K562 (cell line): ENCODE measurements around the gene NPDC1. TPM values are rescaled to one million over a fixed set of nuclear protein-coding genes. Genes with fewer than 3 reads are reported as not detected.

Experiments
- ARID2 ChIP-seq: fragments of 450-650 bp; IDR thresholded peaks from 2 replicates; pipeline ENCODE4 v1.6.1; 2017; ENCODE audit warnings: antibody characterized with exemption, mild to moderate bottlenecking
- CCAR2 ChIP-seq: fragments of 200-400 bp; formaldehyde crosslinking; IDR thresholded peaks from 2 replicates; pipeline ENCODE4 v1.6.1; 2017; ENCODE audit warnings: mild to moderate bottlenecking, low read depth, low read length
- CREB3 ChIP-seq: fragments of 450-650 bp; conservative IDR thresholded peaks from 2 replicates; pipeline ENCODE4 v1.6.1; 2016; ENCODE audit warnings: missing genetic modification characterization, low read depth, mild to moderate bottlenecking, missing compliant biosample characterization, moderate library complexity
- CREM ChIP-seq: IDR thresholded peaks from 2 replicates; pipeline ENCODE4 v1.6.1; 2014; ENCODE audit warnings: antibody characterized with exemption, low read depth
- DACH1 ChIP-seq: fragments of 450-650 bp; IDR thresholded peaks from 2 replicates; pipeline ENCODE4 v1.6.1; 2018; ENCODE audit not compliant: partially characterized antibody
- ILK ChIP-seq: fragments of 450-650 bp; IDR thresholded peaks from 2 replicates; pipeline ENCODE4 v1.6.1; 2016; ENCODE audit warnings: missing genetic modification characterization, low read depth, mild to moderate bottlenecking, missing compliant biosample characterization, moderate library complexity, borderline replicate concordance
- MAZ ChIP-seq, 2 experiments: fragments of 450-650 bp in 1 of 2; sonication (generic) in 1 of 2; formaldehyde crosslinking; IDR thresholded peaks in 1 of 2; conservative IDR thresholded peaks in 1 of 2; 2 replicates each; pipeline versions ENCODE4 v1.4.0 to v1.5.0; 2020; ENCODE audit warnings: mild to moderate bottlenecking in 1 of 2, missing genetic modification reagents in 1 of 2
- RBM22 ChIP-seq: fragments of 200-400 bp; formaldehyde crosslinking; IDR thresholded peaks from 2 replicates; pipeline ENCODE4 v1.6.1; 2018; ENCODE audit warnings: low read length, low read depth; ENCODE audit not compliant: poor library complexity, severe bottlenecking
- RREB1 ChIP-seq: fragments of 250-450 bp; sonication (Bioruptor Pico); IDR thresholded peaks from 2 replicates; pipeline ENCODE4 v1.4.0; 2020
- SFPQ ChIP-seq: fragments of 200-400 bp; formaldehyde crosslinking; IDR thresholded peaks from 2 replicates; pipeline ENCODE4 v1.6.1; 2017; ENCODE audit warnings: mild to moderate bottlenecking, low read depth, low read length, moderate library complexity
- U2AF2 ChIP-seq: fragments of 200-400 bp; formaldehyde crosslinking; optimal IDR thresholded peaks from 2 replicates; pipeline ENCODE3; 2017; ENCODE audit warnings: low read depth, mild to moderate bottlenecking, low read length
- ZBED1 ChIP-seq: IDR thresholded peaks from 2 replicates; pipeline ENCODE4 v1.6.1; 2014
- ZNF280B ChIP-seq: fragments of 250-450 bp; sonication (Bioruptor Pico); IDR thresholded peaks from 2 replicates; pipeline ENCODE4 v1.5.1; 2021; ENCODE audit warnings: mild to moderate bottlenecking
- ZNF561 ChIP-seq: fragments of 450-650 bp; formaldehyde crosslinking; conservative IDR thresholded peaks from 2 replicates; pipeline ENCODE4 v1.4.0; 2020; ENCODE audit warnings: mild to moderate bottlenecking, moderate library complexity
- ZNF644 ChIP-seq: fragments of 200-800 bp; sonication (Bioruptor generic); IDR thresholded peaks from 2 replicates; pipeline ENCODE4 v1.6.1; 2016; ENCODE audit warnings: low read depth, missing genetic modification characterization, missing compliant biosample characterization
- polyA plus RNA-seq, 8 experiments: library from polyadenylated mRNA; depleted of rRNA in 4 of 8; stranded (reverse) in 5 of 8; unstranded in 3 of 8; fragments of >200 nt; fragmentation: Nextera tagmentation in 2 of 8; fragmentation: Illumina TruSeq in 1 of 8; extraction: Ambion mirVana in 2 of 8; extraction: Trizol in 1 of 8; gene quantifications; 2 replicates each; pipeline versions ENCODE4 v1.2.1 to v1.2.3, GENCODE V29; 2011 to 2014; ENCODE audit warnings: inconsistent platforms in 1 of 8, missing spikeins in 1 of 8
- total RNA-seq, 7 experiments: library from RNA; depleted of rRNA in 6 of 7; stranded (reverse); fragments of >200 nt in 6 of 7; fragmentation: Illumina TruSeq in 2 of 7; extraction: Trizol in 2 of 7; gene quantifications; 2 replicates each; pipeline versions ENCODE4 v1.2.1 to v1.2.3, GENCODE V29; 2011 to 2021; ENCODE audit warnings: low replicate concordance in 1 of 7
- TF ChIP-seq, protein P1 (sequence below): fragments of 450-650 bp; IDR thresholded peaks from 2 replicates; pipeline ENCODE4 v1.6.1; 2016; ENCODE audit warnings: borderline replicate concordance

NPDC1 gene
- total and polyA plus RNA-seq, 9 of the 15 experiments (the other 6 are each of a cell fraction or from before 2014, with no cell fraction given), result 0.06 to 2.1 (median 0.53) TPM; not detected in 3

- TF ChIP-seq RREB1, result no peak
- no peak; the same call in 1 of the 2 replicates for TF ChIP-seq CREB3
- TF ChIP-seq CREM, result no peak
- TF ChIP-seq ZNF644 (tag), result no peak
- no peak for TF ChIP-seq DACH1
- no peak for TF ChIP-seq ZBED1
- no peak for TF ChIP-seq ARID2
- TF ChIP-seq ZNF561, result peak; percentile 44; the same call in 1 of the 2 replicates
- TF ChIP-seq SFPQ, result no peak
- TF ChIP-seq RBM22, result no peak
- TF ChIP-seq CCAR2, result no peak
- no peak for TF ChIP-seq ILK
- TF ChIP-seq, protein P1, sequence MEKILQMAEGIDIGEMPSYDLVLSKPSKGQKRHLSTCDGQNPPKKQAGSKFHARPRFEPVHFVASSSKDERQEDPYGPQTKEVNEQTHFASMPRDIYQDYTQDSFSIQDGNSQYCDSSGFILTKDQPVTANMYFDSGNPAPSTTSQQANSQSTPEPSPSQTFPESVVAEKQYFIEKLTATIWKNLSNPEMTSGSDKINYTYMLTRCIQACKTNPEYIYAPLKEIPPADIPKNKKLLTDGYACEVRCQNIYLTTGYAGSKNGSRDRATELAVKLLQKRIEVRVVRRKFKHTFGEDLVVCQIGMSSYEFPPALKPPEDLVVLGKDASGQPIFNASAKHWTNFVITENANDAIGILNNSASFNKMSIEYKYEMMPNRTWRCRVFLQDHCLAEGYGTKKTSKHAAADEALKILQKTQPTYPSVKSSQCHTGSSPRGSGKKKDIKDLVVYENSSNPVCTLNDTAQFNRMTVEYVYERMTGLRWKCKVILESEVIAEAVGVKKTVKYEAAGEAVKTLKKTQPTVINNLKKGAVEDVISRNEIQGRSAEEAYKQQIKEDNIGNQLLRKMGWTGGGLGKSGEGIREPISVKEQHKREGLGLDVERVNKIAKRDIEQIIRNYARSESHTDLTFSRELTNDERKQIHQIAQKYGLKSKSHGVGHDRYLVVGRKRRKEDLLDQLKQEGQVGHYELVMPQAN, result no peak; the same call in 1 of the 2 replicates
- TF ChIP-seq U2AF2, result no peak
- peak in 1 of 2 experiments; percentile 52; a peak in 1 of 4 replicates for TF ChIP-seq MAZ (CRISPR knock-in tag; conservative IDR thresholded peaks at IDR 0.05 in 1 of 2, IDR thresholded peaks at IDR 0.05 in 1 of 2)
- no peak for TF ChIP-seq ZNF280B (CRISPR knock-in tag)
Measured at GRCh38 chr9:137070906-137071275, 24.9 kb upstream of the NPDC1 start (continued).
